NCI-H2171 (cell line): ENCODE data around the gene GLRA3.
"Not testable (repeated sequence)": the region's sequence is repeated elsewhere in the genome, so short reads cannot be mapped to it uniquely, and the experiment has no call there.

ENCODE experiments used
- DNase-seq: peaks from one replicate; lab custom pipeline; 2025; lab: John Stamatoyannopoulos, UW

The GLRA3 gene

GRCh38 chr4:174810834-174811233, 18.2 kb downstream of the GLRA3 start:
- DNase-seq: no peak

- DNase-seq: no peak
These were observed 20.2 kb downstream of the GLRA3 start for GRCh38 chr4:174808836-174809235.

GRCh38 chr4:174808119-174808518, 20.9 kb downstream of the GLRA3 start:
- no peak for DNase-seq

GRCh38 chr4:174805746-174806145, 23.3 kb downstream of the GLRA3 start:
- no peak for DNase-seq

- no peak for DNase-seq
These were observed 34.4 kb downstream of the GLRA3 start for GRCh38 chr4:174794543-174795094.

GRCh38 chr4:174789657-174790056, 39.4 kb downstream of the GLRA3 start:
- no peak for DNase-seq

GRCh38 chr4:174778274-174778986, 50.6 kb downstream of the GLRA3 start:
- not testable (repeated sequence) for DNase-seq

- no peak for DNase-seq
These were observed 53.7 kb downstream of the GLRA3 start for GRCh38 chr4:174775366-174775765.

- no peak for DNase-seq
These were observed 64.8 kb downstream of the GLRA3 start for GRCh38 chr4:174764105-174764729.

- DNase-seq: no peak
These were observed 65.5 kb downstream of the GLRA3 start for GRCh38 chr4:174763454-174764104.

GRCh38 chr4:174761451-174761850, 67.6 kb downstream of the GLRA3 start:
- no peak for DNase-seq

GRCh38 chr4:174757736-174758135, 71.3 kb downstream of the GLRA3 start:
- DNase-seq: no peak

GRCh38 chr4:174753021-174753420, 76.0 kb downstream of the GLRA3 start:
- DNase-seq: no peak

- DNase-seq: no peak
These were observed 77.0 kb downstream of the GLRA3 start for GRCh38 chr4:174752026-174752425.

- DNase-seq: no peak
These were observed 80.0 kb downstream of the GLRA3 start for GRCh38 chr4:174749091-174749490.

- DNase-seq: no peak
These were observed 82.3 kb downstream of the GLRA3 start for GRCh38 chr4:174746710-174747109.

GRCh38 chr4:174742561-174742960, 86.5 kb downstream of the GLRA3 start:
- no peak for DNase-seq

GRCh38 chr4:174739576-174739975, 89.5 kb downstream of the GLRA3 start:
- DNase-seq: no peak

GRCh38 chr4:174734181-174734580, 94.9 kb downstream of the GLRA3 start:
- DNase-seq: no peak

- no peak for DNase-seq
These were observed 111.2 kb downstream of the GLRA3 start for GRCh38 chr4:174717828-174718227.

- DNase-seq: no peak
These were observed 111.9 kb downstream of the GLRA3 start for GRCh38 chr4:174716986-174717770.
